Neural crest cell (in vitro differentiated cells): Measurements from ENCODE around the gene SGF29. TPM values are rescaled to one million over a fixed set of nuclear protein-coding genes. Genes with fewer than 3 reads are reported as not detected.

Experiments
- DNase-seq: peaks from one replicate; pipeline ENCODE4 v3.0.0; 2021; ENCODE audit warnings: low read depth, mixed read lengths, low spot score
- H3K27ac Mint-ChIP-seq: one replicate; pipeline ENCODE4 v1.8.0; 2021; ENCODE audit warnings: mild to moderate bottlenecking, mixed read lengths; ENCODE audit not compliant: unreplicated experiment
- H3K27me3 Mint-ChIP-seq: 2 replicates; pipeline ENCODE4 v1.8.0; 2021; ENCODE audit warnings: low read depth, mild to moderate bottlenecking, mixed read lengths
- H3K36me3 Mint-ChIP-seq: 2 replicates; pipeline ENCODE4 v1.8.0; 2021; ENCODE audit warnings: low read depth, mild to moderate bottlenecking, mixed read lengths
- H3K4me1 Mint-ChIP-seq: 2 replicates; pipeline ENCODE4 v1.8.0; 2021; ENCODE audit warnings: mixed read lengths
- H3K4me3 Mint-ChIP-seq: one replicate; pipeline ENCODE4 v1.8.0; 2021; ENCODE audit warnings: mild to moderate bottlenecking, mixed read lengths
- H3K9me3 Mint-ChIP-seq: 2 replicates; pipeline ENCODE4 v1.8.0; 2021; ENCODE audit warnings: mixed read lengths
- CTCF ChIP-seq: fragments of 200-600 bp; sonication (generic); conservative IDR thresholded peaks from 2 replicates; pipeline ENCODE4 v1.5.0; 2021; ENCODE audit warnings: antibody characterized with exemption, mild to moderate bottlenecking
- total RNA-seq: library from RNA; stranded (reverse); gene quantifications from 2 replicates; pipeline ENCODE4 v1.2.1, GENCODE V29; 2021

Gene SGF29
- total RNA-seq, 1 donor from 2014 or later = 34.4 TPM

- Mint-ChIP-seq H3K27me3 (no peaks in the 10 kb centered on the region), H3K36me3 (peaks cover 8% of the 10 kb centered on the region), H3K4me3 (no peak overlapping the region), H3K27ac (no peak overlapping the region), H3K4me1 (no peaks in the 10 kb centered on the region), H3K9me3 (no peaks in the 10 kb centered on the region)
- no peak for DNase-seq
- no peak for TF ChIP-seq CTCF
These were observed 32.0 kb downstream of the SGF29 start for GRCh38 chr16:28585674-28586073.

- H3K9me3 Mint-ChIP-seq = no peaks in the 10 kb centered on the region
- TF ChIP-seq CTCF = no peak
- no peak for DNase-seq
- H3K36me3 Mint-ChIP-seq = peaks cover 8% of the 10 kb centered on the region
- H3K4me3 Mint-ChIP-seq = no peak overlapping the region
- H3K27ac Mint-ChIP-seq = no peak overlapping the region
- no peaks in the 10 kb centered on the region for H3K27me3 Mint-ChIP-seq
- no peaks in the 10 kb centered on the region for H3K4me1 Mint-ChIP-seq
These were observed 32.7 kb downstream of the SGF29 start for GRCh38 chr16:28586466-28586865.

GRCh38 chr16:28587386-28587785 is 33.7 kb downstream of the SGF29 start:
- no peaks in the 10 kb centered on the region for H3K27me3 Mint-ChIP-seq
- no peaks in the 10 kb centered on the region for H3K9me3 Mint-ChIP-seq
- no peak for DNase-seq
- no peak for TF ChIP-seq CTCF
- no peaks in the 10 kb centered on the region for H3K4me1 Mint-ChIP-seq
- H3K36me3 Mint-ChIP-seq = peaks cover 8% of the 10 kb centered on the region
- H3K4me3 Mint-ChIP-seq = no peak overlapping the region
- H3K27ac Mint-ChIP-seq = peak overlapping the region; percentile 58

- TF ChIP-seq CTCF = no peak
- Mint-ChIP-seq H3K36me3 (peaks cover 8% of the 10 kb centered on the region), H3K27me3 (no peaks in the 10 kb centered on the region), H3K4me3 (no peak overlapping the region), H3K9me3 (no peaks in the 10 kb centered on the region), H3K27ac (no peak overlapping the region), H3K4me1 (no peaks in the 10 kb centered on the region)
- no peak for DNase-seq
These were observed 35.3 kb downstream of the SGF29 start for GRCh38 chr16:28589069-28589468.

- DNase-seq = no peak
- Mint-ChIP-seq H3K9me3 (no peaks in the 10 kb centered on the region), H3K27me3 (no peaks in the 10 kb centered on the region), H3K4me1 (no peaks in the 10 kb centered on the region), H3K27ac (no peak overlapping the region), H3K4me3 (no peak overlapping the region), H3K36me3 (peaks cover 5% of the 10 kb centered on the region)
- no peak for TF ChIP-seq CTCF
These were observed 36.2 kb downstream of the SGF29 start for GRCh38 chr16:28589930-28590329.
